Hindlimb muscle (tissue), 1 donor: ENCODE measurements around the gene HIGD1B. TPM values are rescaled to one million over a fixed set of nuclear protein-coding genes. Genes with fewer than 3 reads are reported as not detected.

ENCODE experiments used
- DNase-seq: peaks from one replicate; pipeline ENCODE4 v3.0.0-alpha.2; 2013
- polyA plus RNA-seq: library from polyadenylated mRNA; unstranded; fragments of 120-200 nt; gene quantifications from one replicate; pipeline ENCODE4 v1.2.1, GENCODE V29; 2013; ENCODE audit not compliant: insufficient read length

Gene HIGD1B
- polyA plus RNA-seq, 1 donor: 3.5 TPM

- DNase-seq: no peak
Observed at GRCh38 chr17:44840274-44840673, 7.4 kb upstream of the HIGD1B start.

- no peak for DNase-seq
Observed at GRCh38 chr17:44840936-44841335, 6.7 kb upstream of the HIGD1B start.

DNA sequence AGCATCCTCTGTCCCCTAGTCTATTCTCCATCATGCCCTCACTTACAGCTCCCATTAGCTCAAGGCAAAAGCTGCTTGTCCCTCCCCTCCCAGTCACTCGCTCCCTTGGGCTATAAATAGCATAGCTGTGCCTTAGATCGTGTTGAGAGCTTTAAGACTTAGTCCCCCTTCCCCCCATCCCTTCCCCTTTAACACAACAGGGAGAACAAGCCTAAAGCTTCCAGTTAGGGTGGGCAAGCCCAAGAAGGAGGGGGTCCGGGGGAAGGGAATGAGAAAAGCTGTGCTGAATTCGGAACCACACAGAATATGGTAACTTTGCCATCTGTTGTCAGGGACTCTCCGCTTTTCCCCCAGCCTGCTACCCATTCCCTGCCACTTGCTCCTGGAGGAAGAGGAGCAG lies 4.9 kb upstream of the HIGD1B start:
- no peak for DNase-seq

DNA sequence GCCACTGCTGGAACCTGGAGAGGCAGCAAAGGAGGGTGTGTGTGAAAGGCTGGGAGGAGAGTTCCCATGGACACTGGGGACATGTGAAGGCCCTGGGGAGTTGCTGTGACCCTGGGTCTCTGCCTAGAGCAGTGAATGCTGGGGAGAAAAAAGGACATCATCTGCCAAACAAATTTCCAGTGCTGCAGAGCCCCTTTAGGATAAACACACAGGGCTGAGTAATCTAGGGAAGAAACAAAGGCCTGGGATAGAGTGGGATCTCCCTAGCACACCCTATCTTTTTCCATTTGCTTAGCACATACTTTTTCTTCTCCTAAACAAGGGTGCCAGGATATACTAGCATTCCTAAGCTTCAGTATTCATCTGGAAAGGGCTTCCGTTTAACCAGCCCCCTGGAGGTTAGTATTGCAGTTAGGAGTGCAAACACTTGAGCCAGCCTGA lies 3.3 kb upstream of the HIGD1B start:
- DNase-seq: no peak

DNA sequence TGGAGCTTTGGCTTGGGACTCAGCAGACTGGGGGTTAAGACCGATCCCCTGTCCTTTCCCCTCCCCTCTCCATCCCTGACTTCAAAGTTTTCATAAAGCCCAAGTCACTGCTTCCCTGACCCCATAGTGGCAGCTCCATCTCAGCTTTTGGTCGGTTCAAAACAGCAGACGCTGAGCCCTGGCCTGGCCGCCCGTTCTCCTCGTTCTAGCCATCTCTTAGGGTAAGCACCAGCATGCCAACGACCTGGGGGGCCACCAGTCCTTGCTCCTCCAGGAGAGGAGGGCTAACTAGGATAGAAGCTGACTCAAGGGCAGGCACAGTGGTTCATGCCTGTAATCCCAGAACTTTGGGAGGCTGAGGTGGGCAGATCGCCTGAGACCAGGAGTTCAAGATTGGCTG lies 1.5 kb upstream of the HIGD1B start:
- no peak for DNase-seq

DNA sequence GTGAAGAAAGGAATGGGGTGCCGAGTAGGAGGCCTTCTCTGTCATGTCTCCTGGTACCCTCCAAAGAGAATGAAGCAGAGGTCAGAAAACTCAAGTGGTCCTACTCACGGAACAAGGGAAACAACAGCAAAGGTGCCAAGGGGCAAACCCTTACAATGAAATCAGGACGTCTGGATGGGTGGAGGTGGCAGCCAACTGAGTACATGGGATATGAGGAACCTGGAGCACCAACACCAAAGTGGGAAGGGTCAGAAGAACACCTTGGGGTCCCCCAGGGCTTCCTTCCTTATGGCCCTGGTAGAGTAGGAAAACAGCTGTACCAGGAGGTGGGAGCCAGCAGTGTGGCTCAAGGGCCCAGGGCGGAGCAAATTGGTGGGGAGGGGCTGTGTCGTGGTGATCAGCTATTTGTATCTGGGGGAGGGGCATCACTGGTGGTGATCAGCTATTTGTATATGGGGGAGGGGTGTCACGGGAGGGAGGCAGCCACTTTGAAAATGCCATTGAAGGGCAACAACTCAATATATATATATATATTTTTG lies 643 bp downstream of the HIGD1B start:
- DNase-seq: no peak

- no peak for DNase-seq
Observed at GRCh38 chr17:44848961-44849489, 1.3 kb downstream of the HIGD1B start.

GRCh38 chr17:44850025-44850424 lies 2.3 kb downstream of the HIGD1B start:
- no peak for DNase-seq

GRCh38 chr17:44850612-44851011 lies 2.9 kb downstream of the HIGD1B start:
- DNase-seq: no peak

DNA sequence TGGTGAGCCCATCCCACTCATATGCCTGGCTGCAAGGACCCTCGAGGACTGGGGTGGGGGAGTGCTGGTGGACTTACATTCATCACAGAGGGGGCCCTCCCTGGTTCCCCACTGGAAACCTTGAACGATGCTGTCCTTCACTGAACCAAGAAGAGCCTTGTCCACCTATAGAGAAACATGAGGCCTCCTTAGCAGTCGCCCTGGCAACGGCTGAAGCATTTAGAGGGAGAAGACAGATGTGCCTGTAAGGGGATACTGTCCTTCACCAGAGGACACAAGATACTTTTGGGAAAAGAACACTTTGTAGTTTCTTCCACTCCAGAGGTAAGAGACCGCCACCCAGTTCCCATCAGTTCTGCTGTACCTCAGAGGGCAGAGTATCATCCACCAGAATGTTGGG lies 6.5 kb downstream of the HIGD1B start:
- no peak for DNase-seq

- DNase-seq: no peak
Observed at GRCh38 chr17:44859701-44860100, 12.0 kb downstream of the HIGD1B start.

GRCh38 chr17:44862278-44862914 lies 14.7 kb downstream of the HIGD1B start:
- no peak for DNase-seq

DNA sequence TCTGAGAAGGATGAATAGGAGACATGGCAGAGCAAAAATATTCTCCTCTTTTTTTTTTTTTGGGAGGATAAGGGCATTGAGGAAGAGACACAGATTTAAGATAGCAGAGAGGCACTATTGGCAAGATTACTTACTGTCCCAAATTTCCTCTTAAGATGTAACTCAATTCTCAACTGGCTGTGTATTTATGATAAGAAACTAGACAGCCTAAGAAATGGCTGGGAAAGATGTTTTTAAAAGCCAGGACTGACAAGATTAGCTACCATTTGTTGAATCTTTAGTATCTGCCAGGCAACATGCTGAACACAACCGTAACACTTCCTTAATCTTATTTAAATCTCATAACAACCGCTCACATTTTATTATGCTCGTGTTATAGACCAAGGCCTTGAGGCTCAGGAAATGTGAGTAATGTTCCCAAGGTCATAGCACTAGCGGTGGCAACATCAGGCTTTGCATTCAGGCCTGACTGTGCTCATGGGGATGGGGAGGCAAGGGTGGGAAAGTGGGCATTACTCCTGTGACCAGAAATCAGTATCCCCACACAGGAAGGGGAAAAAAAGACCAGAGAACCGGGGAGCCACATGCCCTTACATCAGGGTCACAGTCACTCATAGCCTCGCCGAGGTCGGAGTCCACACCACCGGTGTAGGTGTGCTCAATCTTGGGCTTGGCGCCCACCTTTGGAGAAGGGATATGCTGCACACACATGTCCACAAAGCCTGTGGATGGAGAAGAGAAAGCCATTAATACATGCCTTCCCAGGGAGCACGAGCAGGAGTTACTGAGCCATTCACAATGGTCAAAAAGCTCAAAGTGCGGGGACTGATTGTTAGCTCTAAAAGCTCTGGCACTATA lies 15.6 kb downstream of the HIGD1B start:
- no peak for DNase-seq

GRCh38 chr17:44864831-44865230 lies 17.1 kb downstream of the HIGD1B start:
- no peak for DNase-seq

DNA sequence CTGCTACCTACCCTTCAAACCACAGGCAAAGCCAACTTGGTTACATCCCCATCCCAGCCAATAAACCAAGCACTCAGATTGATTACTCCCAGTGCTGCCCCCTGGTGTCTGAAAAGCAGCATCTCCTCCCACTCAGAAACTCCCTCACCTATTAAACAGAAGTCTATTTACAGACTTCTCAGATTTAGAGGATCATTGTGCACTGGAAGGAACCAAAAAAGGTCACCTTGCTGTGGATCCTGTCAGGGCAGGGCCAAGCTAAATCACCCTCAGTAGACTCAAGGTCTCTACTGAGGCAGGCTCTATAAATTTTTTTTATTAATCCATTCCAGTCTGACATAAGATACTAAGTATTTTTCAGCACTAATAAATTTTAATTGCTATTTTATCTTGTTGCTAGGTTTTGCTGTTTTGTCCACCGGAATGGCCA lies 17.6 kb downstream of the HIGD1B start:
- peak; percentile 80 for DNase-seq

DNA sequence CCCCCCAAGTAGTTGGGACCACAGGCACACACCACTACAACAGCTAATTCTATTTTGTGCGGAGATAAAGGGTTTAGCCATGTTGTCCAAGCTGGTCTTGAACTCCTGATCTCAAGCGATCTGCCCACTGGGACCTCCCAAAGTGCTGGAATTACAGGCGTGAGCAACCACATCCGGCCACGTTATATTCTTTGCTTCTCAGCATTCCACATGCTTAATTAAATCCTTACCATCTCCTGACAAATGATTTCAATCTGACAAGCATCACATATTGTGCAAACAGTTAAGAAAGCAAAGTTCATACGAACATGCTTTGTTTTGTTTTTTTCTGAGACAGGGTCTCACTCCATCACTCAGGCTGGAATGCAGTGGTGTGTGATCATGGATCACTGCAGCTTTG lies 18.2 kb downstream of the HIGD1B start:
- DNase-seq: no peak

- DNase-seq: no peak
Observed at GRCh38 chr17:44867841-44868240, 20.2 kb downstream of the HIGD1B start.

- DNase-seq: no peak
Observed at GRCh38 chr17:44871556-44871955, 23.9 kb downstream of the HIGD1B start.

DNA sequence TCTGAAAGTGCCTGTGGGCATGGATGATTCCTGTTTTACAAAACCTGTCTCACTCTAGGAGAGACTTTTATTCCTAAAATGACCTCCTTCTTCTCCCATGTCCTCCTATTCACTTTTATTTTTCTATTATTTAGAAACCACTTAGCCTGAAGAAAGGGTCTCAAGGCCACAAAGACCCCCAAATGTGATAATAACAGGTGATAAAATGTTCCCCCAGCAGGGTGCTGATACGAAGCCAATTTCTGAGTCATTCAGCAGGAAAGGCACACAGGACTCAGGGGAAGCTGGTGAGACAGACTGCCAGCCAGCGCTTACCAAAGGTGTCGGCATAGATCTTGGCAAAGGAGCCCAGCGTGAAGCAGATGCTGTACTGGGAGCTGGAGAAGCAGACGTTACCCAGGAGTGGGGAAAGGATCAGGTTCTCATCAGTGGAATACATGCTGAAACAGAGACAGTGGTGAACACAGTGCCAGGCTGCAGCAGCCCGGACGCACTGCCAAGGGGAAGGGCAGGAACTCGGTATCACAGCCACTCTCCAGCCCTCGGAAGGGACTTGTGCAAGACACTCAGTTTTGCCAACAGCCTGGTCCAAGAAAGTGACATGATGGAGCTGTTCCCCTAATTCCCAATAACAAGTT lies 24.6 kb downstream of the HIGD1B start:
- no peak for DNase-seq

DNA sequence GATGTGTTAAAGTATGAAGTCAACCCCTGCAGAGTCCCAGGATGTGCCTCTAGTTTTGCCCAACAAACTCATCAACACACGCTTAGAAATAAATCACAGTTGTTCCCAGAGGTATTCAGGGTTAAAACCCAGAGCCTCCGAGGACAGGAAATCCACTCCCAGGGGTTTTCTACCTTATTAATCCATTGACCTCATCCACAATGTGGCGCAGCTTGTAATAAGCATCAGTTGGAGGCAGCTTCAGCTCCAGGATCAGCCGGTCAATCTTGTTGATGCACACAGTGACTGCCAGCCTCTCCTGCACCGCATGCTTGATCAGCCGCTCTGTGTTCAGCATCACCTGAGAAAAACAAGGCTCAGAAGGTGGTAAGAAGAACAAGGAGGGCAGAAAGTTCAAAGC lies 28.1 kb downstream of the HIGD1B start:
- no peak for DNase-seq

DNA sequence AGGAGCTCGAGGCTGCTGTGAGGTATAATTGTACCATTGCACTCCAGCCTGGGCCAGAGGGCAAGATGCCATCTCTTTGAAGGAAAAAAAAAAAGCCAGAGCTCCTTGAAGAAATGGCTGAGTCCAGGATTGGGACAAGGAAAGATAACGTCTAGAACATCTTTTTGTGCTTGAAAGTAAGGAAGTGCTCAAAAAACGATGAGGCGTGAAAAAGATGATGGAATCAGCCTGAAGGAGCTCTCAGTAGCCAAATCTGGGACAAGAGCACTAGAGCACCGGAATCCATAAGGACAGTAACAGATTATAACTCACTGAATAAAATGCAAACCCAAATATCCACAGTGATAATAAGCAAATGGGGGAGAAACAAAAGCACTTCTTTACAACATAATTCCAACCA lies 29.4 kb downstream of the HIGD1B start:
- DNase-seq: no peak

- peak; percentile 49 for DNase-seq
Observed at GRCh38 chr17:44878627-44879221, 31.0 kb downstream of the HIGD1B start.

DNA sequence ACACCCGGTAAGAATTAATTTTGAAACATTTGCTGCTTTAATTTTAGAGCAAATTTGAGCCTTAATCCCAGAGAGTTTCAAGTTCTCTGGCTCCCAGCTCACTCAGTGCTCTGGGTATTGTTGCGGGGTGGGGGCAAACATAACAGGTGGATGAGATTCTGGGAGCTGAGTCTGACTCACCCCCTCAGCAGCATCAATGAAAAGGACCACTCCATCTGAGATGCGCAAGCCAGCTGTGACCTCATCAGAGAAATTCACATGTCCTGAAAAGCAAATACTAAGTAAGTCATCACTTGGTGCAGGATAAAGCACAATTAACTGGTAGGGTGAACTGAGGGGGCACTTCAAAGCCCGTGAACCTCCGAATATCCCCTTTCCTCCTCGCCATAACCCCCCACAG lies 31.7 kb downstream of the HIGD1B start:
- DNase-seq: no peak
